ENCODE results near the gene STC2. TPM values are rescaled to one million over a fixed set of nuclear protein-coding genes. Genes with fewer than 3 reads are reported as not detected.

The STC2 gene
- total RNA-seq, 1 experiment from 2014 or later = 99.9 TPM

DNA sequence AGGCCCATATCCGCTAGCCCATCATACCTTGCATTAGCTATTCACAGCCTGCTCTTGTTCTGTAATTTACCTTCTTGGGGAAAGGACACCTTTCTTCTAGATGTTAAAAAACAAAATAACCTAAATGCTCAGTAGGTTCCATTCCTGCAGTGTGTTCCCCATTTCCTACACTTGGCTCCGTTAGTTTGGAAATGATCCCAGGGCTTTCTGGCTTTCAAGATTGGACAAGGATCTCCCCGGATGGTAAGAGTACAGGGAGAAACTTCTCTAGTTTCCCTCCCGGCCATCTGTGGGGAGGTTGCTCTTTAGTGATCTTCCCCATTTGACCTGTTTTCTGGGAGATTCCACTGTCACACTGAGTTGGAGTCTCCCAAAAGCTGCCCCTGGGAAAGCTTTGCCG lies 27.3 kb upstream of the STC2 start:
- Histone ChIP-seq H3K36me3 (ENCODE audit: low read depth, low read length) (no peaks in the 10 kb centered on the region), H3K27me3 (ENCODE audit: low read length) (peaks cover 7% of the 10 kb centered on the region; the same call in 1 of the 2 replicates), H3K79me2 (ENCODE audit: low read length) (no peaks in the 10 kb centered on the region), H4K20me1 (ENCODE audit: low read length) (no peaks in the 10 kb centered on the region), H2AFZ (ENCODE audit: low read length) (no peak overlapping the region), H3K4me3 (ENCODE audit: low read length) (no peak overlapping the region), H3K4me1 (ENCODE audit: insufficient read depth, low read length) (peaks cover 6% of the 10 kb centered on the region; the same call in 1 of the 2 replicates), H3K9me3 (ENCODE audit: low read length) (no peaks in the 10 kb centered on the region), H3F3A (ENCODE audit: low read length, unreplicated experiment) (no peaks in the 10 kb centered on the region), H3K9ac (ENCODE audit: low read length) (no peak overlapping the region), H3K27ac (ENCODE audit: low read length) (no peak overlapping the region), H3K4me2 (ENCODE audit: low read length) (no peak overlapping the region), H3K9me2 (replicated peaks; ENCODE audit: low read length) (0 out of 2 replicates have a peak, but pooled peaks cover 4% of the 10 kb centered on the region)
- ATAC-seq = no peak
- DNase-seq = no peak
- TF ChIP-seq, protein P1, sequence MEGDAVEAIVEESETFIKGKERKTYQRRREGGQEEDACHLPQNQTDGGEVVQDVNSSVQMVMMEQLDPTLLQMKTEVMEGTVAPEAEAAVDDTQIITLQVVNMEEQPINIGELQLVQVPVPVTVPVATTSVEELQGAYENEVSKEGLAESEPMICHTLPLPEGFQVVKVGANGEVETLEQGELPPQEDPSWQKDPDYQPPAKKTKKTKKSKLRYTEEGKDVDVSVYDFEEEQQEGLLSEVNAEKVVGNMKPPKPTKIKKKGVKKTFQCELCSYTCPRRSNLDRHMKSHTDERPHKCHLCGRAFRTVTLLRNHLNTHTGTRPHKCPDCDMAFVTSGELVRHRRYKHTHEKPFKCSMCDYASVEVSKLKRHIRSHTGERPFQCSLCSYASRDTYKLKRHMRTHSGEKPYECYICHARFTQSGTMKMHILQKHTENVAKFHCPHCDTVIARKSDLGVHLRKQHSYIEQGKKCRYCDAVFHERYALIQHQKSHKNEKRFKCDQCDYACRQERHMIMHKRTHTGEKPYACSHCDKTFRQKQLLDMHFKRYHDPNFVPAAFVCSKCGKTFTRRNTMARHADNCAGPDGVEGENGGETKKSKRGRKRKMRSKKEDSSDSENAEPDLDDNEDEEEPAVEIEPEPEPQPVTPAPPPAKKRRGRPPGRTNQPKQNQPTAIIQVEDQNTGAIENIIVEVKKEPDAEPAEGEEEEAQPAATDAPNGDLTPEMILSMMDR (conservative IDR thresholded peaks at IDR 0.05; ENCODE audit: low read depth, low read length) = no peak
- no peak for TF ChIP-seq EZH2phosphoT487 (IDR thresholded peaks at IDR 0.05; ENCODE audit: borderline replicate concordance, low read length)
- no peak for TF ChIP-seq EZH2 (IDR thresholded peaks at IDR 0.05; ENCODE audit: low read length, unreplicated experiment)
- no TSS peak for BruUV-seq (replicated peaks)
- POLR2A ChIA-PET (ENCODE audit: unreplicated experiment) = no interaction called here
- CTCF ChIA-PET = no interaction called here
- intact Hi-C loops (cut with micrococcal nuclease) = no loop called here

DNA sequence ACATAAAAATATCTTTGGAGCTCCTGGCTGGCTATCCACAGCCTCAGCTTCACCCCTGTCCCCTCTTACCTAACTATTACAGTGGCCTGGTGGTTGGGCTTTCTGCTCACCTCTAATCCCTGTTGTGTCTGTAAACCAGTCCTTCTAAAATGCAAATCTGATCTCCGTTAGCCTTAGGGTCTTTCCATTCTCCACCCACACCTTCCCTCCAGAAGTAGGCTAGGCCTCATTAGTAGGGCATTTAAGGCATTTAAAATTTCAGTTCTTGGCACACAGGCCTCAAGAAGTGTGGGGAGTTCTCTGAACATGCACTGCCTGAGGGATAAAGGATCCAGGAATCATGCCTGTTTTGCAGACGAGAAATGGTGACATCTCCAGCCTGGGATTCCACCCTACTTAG lies 26.4 kb upstream of the STC2 start:
- ChIA-PET POLR2A (ENCODE audit: unreplicated experiment) (no interaction called here), CTCF (no interaction called here)
- no peaks in the 10 kb centered on the region for H3K79me2 ChIP-seq (ENCODE audit: low read length)
- no peaks in the 10 kb centered on the region for H4K20me1 ChIP-seq (ENCODE audit: low read length)
- no peak overlapping the region for H3K27ac ChIP-seq (ENCODE audit: low read length)
- H3K4me1 ChIP-seq (ENCODE audit: insufficient read depth, low read length) = peaks cover 3% of the 10 kb centered on the region; the same call in 1 of the 2 replicates
- ATAC-seq (no peak), DNase-seq (no peak)
- no peaks in the 10 kb centered on the region for H3F3A ChIP-seq (ENCODE audit: low read length, unreplicated experiment)
- H3K9me3 ChIP-seq (ENCODE audit: low read length) = no peaks in the 10 kb centered on the region
- H3K36me3 ChIP-seq (ENCODE audit: low read depth, low read length) = no peaks in the 10 kb centered on the region
- no peak overlapping the region for H3K9ac ChIP-seq (ENCODE audit: low read length)
- no peak overlapping the region for H2AFZ ChIP-seq (ENCODE audit: low read length)
- H3K4me2 ChIP-seq (ENCODE audit: low read length) = no peak overlapping the region
- H3K9me2 ChIP-seq (replicated peaks; ENCODE audit: low read length) = no peaks in the 10 kb centered on the region
- peaks cover 7% of the 10 kb centered on the region; the same call in 1 of the 2 replicates for H3K27me3 ChIP-seq (ENCODE audit: low read length)
- TF ChIP-seq EZH2phosphoT487 (IDR thresholded peaks at IDR 0.05; ENCODE audit: borderline replicate concordance, low read length) = no peak
- no peak for TF ChIP-seq EZH2 (IDR thresholded peaks at IDR 0.05; ENCODE audit: low read length, unreplicated experiment)
- TF ChIP-seq, protein P1 (conservative IDR thresholded peaks at IDR 0.05; ENCODE audit: low read depth, low read length) = no peak
- H3K4me3 ChIP-seq (ENCODE audit: low read length) = no peak overlapping the region
- intact Hi-C loops (cut with micrococcal nuclease) = no loop called here
- no TSS peak for BruUV-seq (replicated peaks)

- intact Hi-C loops (cut with micrococcal nuclease) = no loop called here
- Histone ChIP-seq H4K20me1 (ENCODE audit: low read length) (no peaks in the 10 kb centered on the region), H3K4me1 (ENCODE audit: insufficient read depth, low read length) (no peaks in the 10 kb centered on the region), H3K36me3 (ENCODE audit: low read depth, low read length) (no peaks in the 10 kb centered on the region), H3K4me2 (ENCODE audit: low read length) (no peak overlapping the region), H3K79me2 (ENCODE audit: low read length) (no peaks in the 10 kb centered on the region), H3K9me2 (replicated peaks; ENCODE audit: low read length) (no peaks in the 10 kb centered on the region), H3K9ac (ENCODE audit: low read length) (no peak overlapping the region), H3F3A (ENCODE audit: low read length, unreplicated experiment) (no peaks in the 10 kb centered on the region), H2AFZ (ENCODE audit: low read length) (no peak overlapping the region), H3K9me3 (ENCODE audit: low read length) (no peaks in the 10 kb centered on the region), H3K27me3 (ENCODE audit: low read length) (peaks cover 7% of the 10 kb centered on the region; the same call in 1 of the 2 replicates), H3K4me3 (ENCODE audit: low read length) (no peak overlapping the region), H3K27ac (ENCODE audit: low read length) (no peak overlapping the region)
- ATAC-seq (no peak; the same call in 1 of the 2 replicates), DNase-seq (no peak)
- ChIA-PET CTCF (no interaction called here), POLR2A (ENCODE audit: unreplicated experiment) (no interaction called here)
- TF ChIP-seq EZH2 (IDR thresholded peaks at IDR 0.05; ENCODE audit: low read length, unreplicated experiment) (no peak), EZH2phosphoT487 (IDR thresholded peaks at IDR 0.05; ENCODE audit: borderline replicate concordance, low read length) (no peak)
- TF ChIP-seq, protein P1 (conservative IDR thresholded peaks at IDR 0.05; ENCODE audit: low read depth, low read length) = no peak
- BruUV-seq (replicated peaks) = no TSS peak
Observed at GRCh38 chr5:173352366-173353349, 24.4 kb upstream of the STC2 start.

Measured in PC-3 (cell line).